MCF 10A (cell line): ENCODE results near the gene SNX25. TPM values are rescaled to one million over a fixed set of nuclear protein-coding genes. Genes with fewer than 3 reads are reported as not detected.

Source experiments
- BruUV-seq: library from RNA; stranded (reverse); fragments of 400-500 nt; replicated peaks from 2 replicates; lab custom pipeline; 2021; lab: Mats Ljungman, UMichigan
- CTCF ChIA-PET: fragments of 300-600 bp; sonication (Branson Sonifier 250); formaldehyde crosslinking; extraction: SDS; loops from one replicate; lab custom pipeline; 2021; ENCODE audit warnings: antibody characterized with exemption, inconsistent platforms; lab: Yijun Ruan, JAX
- POLR2A ChIA-PET: fragments of 300-600, 350-650 bp; sonication (Branson Sonifier 250); formaldehyde crosslinking; extraction: SDS; loops from one replicate; lab custom pipeline; 2020; ENCODE audit warnings: antibody characterized with exemption, inconsistent platforms; lab: Yijun Ruan, JAX
- DNase-seq: peaks from one replicate; pipeline ENCODE4 v3.0.0-alpha.2; 2018; ENCODE audit not compliant: unreplicated experiment
- H3K27ac Mint-ChIP-seq: one replicate; pipeline ENCODE4 v1.8.0; 2022; ENCODE audit warnings: mild to moderate bottlenecking, low read depth, mixed read lengths; ENCODE audit not compliant: unreplicated experiment
- H3K27me3 Mint-ChIP-seq: one replicate; pipeline ENCODE4 v1.8.0; 2022; ENCODE audit warnings: mixed read lengths; ENCODE audit not compliant: insufficient read depth, unreplicated experiment
- H3K36me3 Mint-ChIP-seq: one replicate; pipeline ENCODE4 v1.8.0; 2022; ENCODE audit warnings: mild to moderate bottlenecking, moderate library complexity, mixed read lengths; ENCODE audit not compliant: insufficient read depth, unreplicated experiment
- H3K4me1 Mint-ChIP-seq: one replicate; pipeline ENCODE4 v1.8.0; 2022; ENCODE audit warnings: mixed read lengths; ENCODE audit not compliant: insufficient read depth, unreplicated experiment
- H3K4me3 Mint-ChIP-seq: one replicate; pipeline ENCODE4 v1.8.0; 2022; ENCODE audit warnings: mild to moderate bottlenecking, moderate library complexity, mixed read lengths; ENCODE audit not compliant: unreplicated experiment
- H3K9me3 Mint-ChIP-seq: one replicate; pipeline ENCODE4 v1.8.0; 2022; ENCODE audit warnings: mixed read lengths; ENCODE audit not compliant: unreplicated experiment
- intact Hi-C: fragments of 100-400 bp; cut with micrococcal nuclease; formaldehyde crosslinking; loops from 2 replicates; pipeline ENCODE4 v1.14.1; 2022
- total RNA-seq: library from RNA; stranded (reverse); gene quantifications from 2 replicates; pipeline ENCODE4 v1.2.3, GENCODE V29; 2022
- TF ChIP-seq, protein P1 (sequence below): fragments of 200-600 bp; IDR thresholded peaks from one replicate; pipeline ENCODE4 v1.8.0; 2022; ENCODE audit warnings: antibody characterized with exemption, mild to moderate bottlenecking; ENCODE audit not compliant: unreplicated experiment

SNX25 gene
- total RNA-seq, 1 experiment from 2014 or later = 10.5 TPM

DNA sequence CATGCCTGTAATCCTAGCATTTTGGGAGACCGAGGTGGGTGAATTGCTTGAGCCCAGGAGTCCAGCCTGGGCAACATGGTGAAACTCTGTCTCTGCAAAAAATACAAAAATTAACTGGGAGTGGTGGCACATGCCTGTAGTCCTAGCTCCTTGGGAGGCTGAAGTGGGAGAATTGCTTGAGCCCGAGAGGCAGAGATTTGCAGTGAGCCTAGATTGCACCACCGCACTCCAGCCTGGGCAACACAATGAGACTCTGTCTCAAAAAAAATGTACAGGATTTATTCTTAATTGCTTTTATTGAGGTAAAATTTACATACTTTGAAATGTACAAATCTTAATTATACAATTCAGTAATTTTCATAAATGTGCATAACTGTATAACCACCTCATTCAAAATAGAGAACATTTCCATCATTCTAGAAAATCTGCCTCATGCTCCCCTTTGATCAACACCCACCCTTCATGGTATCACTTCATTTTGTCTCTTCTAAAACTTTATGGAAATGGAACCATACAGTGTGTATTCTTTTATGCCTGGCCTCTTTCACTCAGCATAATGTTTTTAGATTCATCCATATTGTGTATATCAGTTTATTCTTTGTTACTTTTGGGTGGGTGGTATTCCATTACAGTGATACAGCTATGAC lies 39.1 kb downstream of the SNX25 start:
- Mint-ChIP-seq H3K4me3 (no peak overlapping the region), H3K27ac (no peak overlapping the region), H3K9me3 (no peaks in the 10 kb centered on the region), H3K27me3 (no peaks in the 10 kb centered on the region), H3K36me3 (peaks cover 6% of the 10 kb centered on the region), H3K4me1 (peaks cover 15% of the 10 kb centered on the region)
- CTCF ChIA-PET = no interaction called here
- intact Hi-C loops = no loop called here
- DNase-seq = no peak
- POLR2A ChIA-PET = interaction anchor here (0.6 kb wide), 1 partner anchor 12 kb away, joined by 4 read pairs; no protein-coding TSS in a partner anchor
- no TSS peak for BruUV-seq
- TF ChIP-seq, protein P1, sequence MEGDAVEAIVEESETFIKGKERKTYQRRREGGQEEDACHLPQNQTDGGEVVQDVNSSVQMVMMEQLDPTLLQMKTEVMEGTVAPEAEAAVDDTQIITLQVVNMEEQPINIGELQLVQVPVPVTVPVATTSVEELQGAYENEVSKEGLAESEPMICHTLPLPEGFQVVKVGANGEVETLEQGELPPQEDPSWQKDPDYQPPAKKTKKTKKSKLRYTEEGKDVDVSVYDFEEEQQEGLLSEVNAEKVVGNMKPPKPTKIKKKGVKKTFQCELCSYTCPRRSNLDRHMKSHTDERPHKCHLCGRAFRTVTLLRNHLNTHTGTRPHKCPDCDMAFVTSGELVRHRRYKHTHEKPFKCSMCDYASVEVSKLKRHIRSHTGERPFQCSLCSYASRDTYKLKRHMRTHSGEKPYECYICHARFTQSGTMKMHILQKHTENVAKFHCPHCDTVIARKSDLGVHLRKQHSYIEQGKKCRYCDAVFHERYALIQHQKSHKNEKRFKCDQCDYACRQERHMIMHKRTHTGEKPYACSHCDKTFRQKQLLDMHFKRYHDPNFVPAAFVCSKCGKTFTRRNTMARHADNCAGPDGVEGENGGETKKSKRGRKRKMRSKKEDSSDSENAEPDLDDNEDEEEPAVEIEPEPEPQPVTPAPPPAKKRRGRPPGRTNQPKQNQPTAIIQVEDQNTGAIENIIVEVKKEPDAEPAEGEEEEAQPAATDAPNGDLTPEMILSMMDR = no peak

DNA sequence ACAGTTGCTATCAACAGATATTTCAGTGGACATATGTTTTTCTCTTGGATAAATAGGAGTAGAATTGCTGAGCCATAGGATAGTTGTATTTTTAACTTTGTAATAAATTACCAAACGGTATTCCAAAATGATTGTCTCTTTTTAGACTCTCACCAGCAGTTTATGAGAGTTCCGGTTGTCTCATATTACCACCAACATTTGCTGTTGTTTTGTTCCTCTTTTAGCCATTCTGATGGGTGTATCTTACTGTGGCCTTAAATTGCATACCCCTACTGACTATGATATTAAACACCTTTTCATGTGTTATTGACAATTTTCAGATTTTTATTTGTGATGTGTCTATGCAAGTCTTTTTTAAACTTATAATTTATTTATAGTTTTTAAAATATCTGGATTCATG lies 39.7 kb downstream of the SNX25 start:
- Mint-ChIP-seq H3K4me1 (peaks cover 15% of the 10 kb centered on the region), H3K27ac (no peak overlapping the region), H3K27me3 (no peaks in the 10 kb centered on the region), H3K9me3 (no peaks in the 10 kb centered on the region), H3K4me3 (no peak overlapping the region), H3K36me3 (peaks cover 6% of the 10 kb centered on the region)
- ChIA-PET POLR2A (no interaction called here), CTCF (no interaction called here)
- no peak for DNase-seq
- TF ChIP-seq, protein P1 = no peak
- intact Hi-C loops = no loop called here
- BruUV-seq = no TSS peak

DNA sequence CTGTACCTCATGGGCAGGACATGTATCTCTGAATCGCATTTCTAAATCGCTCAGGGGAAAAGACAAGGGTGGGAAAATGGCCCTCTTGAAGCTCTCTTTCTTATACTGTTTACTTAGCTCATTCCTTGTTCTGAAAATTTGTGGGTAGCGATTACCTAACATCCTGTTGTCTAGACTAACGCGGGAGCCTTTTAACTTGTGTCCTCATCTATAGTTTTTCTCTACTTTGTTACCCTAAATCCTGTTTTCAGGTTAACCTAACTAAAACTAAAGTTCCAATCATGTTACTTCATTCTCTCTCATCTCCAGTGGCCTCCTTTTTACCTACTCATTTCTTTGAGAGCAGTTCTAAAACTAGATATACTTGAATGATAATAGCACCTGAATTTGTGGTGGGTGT lies 45.0 kb downstream of the SNX25 start:
- DNase-seq = peak; percentile 36
- CTCF ChIA-PET = interaction anchor here (0.7 to 1.1 kb wide), 2 partner anchors 33 to 785 kb away, joined by 3 to 4 read pairs; no protein-coding TSS in a partner anchor
- TF ChIP-seq, protein P1 = no peak
- Mint-ChIP-seq H3K27me3 (no peaks in the 10 kb centered on the region), H3K27ac (no peak overlapping the region), H3K36me3 (no peaks in the 10 kb centered on the region), H3K9me3 (no peaks in the 10 kb centered on the region), H3K4me3 (no peak overlapping the region), H3K4me1 (peaks cover 26% of the 10 kb centered on the region)
- BruUV-seq = no TSS peak
- POLR2A ChIA-PET = interaction anchor here (0.6 kb wide), 1 partner anchor 34 kb away, joined by 3 read pairs; no protein-coding TSS in a partner anchor
- intact Hi-C loops = no loop called here

DNA sequence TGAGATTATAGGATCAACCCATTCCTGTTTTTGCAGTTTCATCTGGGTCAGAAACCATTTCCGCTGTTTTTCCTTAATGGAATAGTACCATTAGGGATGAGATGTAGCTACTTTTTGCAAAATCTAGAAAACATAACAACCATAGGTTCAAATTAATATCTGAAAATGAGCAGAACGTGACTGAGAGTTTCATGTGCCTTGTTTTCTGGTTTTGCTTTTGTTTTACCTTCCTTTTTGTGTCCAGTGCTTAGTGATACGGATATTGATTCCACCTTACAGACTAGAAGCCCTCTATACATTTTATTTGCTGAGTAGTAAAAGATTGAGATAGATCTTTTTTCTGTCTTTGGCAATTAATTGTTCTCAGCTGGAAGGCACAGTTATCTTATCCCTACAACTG lies 46.5 kb downstream of the SNX25 start:
- CTCF ChIA-PET = no interaction called here
- Mint-ChIP-seq H3K4me3 (peak overlapping the region; percentile 41), H3K27me3 (no peaks in the 10 kb centered on the region), H3K27ac (peak overlapping the region; percentile 59), H3K9me3 (no peaks in the 10 kb centered on the region), H3K36me3 (no peaks in the 10 kb centered on the region), H3K4me1 (peaks cover 26% of the 10 kb centered on the region)
- POLR2A ChIA-PET = interaction anchor here (0.6 to 1.4 kb wide), 3 partner anchors 9 to 98 kb away, joined by 3 to 4 read pairs (median 4); no protein-coding TSS in a partner anchor
- no TSS peak for BruUV-seq
- intact Hi-C loops = no loop called here
- TF ChIP-seq, protein P1 = no peak
- DNase-seq = no peak
